SJSA1 (cell line): ENCODE measurements around the gene C2orf15. TPM values are rescaled to one million over a fixed set of nuclear protein-coding genes. Genes with fewer than 3 reads are reported as not detected.
"Not testable (repeated sequence)": the region's sequence is repeated elsewhere in the genome, so short reads cannot be mapped to it uniquely, and the experiment has no call there.

Experiments used
- DNase-seq, 2 experiments: peaks; one replicate each; pipeline ENCODE4 v3.0.0-alpha.2; 2015 to 2020; ENCODE audit warnings: low spot score in 2 of 2, low read depth in 1 of 2
- H3K27ac ChIP-seq: fragments of 250-450 bp; sonication (Bioruptor Pico); 2 replicates; pipeline ENCODE4 v1.5.1; 2020; ENCODE audit warnings: mild to moderate bottlenecking, moderate library complexity
- H3K27me3 ChIP-seq: fragments of 250-450 bp; sonication (Bioruptor Pico); replicated peaks from 2 replicates; pipeline ENCODE4 v1.5.1; 2020; ENCODE audit warnings: mild to moderate bottlenecking, moderate library complexity
- H3K36me3 ChIP-seq: fragments of 250-450 bp; sonication (Bioruptor Pico); 2 replicates; pipeline ENCODE4 v1.5.1; 2020; ENCODE audit warnings: mild to moderate bottlenecking
- H3K4me1 ChIP-seq: fragments of 250-450 bp; sonication (Bioruptor Pico); replicated peaks from 2 replicates; pipeline ENCODE4 v1.6.1; 2021; ENCODE audit warnings: mild to moderate bottlenecking
- H3K4me3 ChIP-seq: fragments of 250-450 bp; sonication (Bioruptor Pico); 2 replicates; pipeline ENCODE4 v1.5.1; 2020; ENCODE audit warnings: mild to moderate bottlenecking
- H3K9me3 ChIP-seq: fragments of 250-450 bp; sonication (Bioruptor Pico); replicated peaks from 2 replicates; pipeline ENCODE4 v1.5.1; 2020; ENCODE audit warnings: mild to moderate bottlenecking
- total RNA-seq: library from RNA; depleted of rRNA; stranded (reverse); fragments of >200 nt; shearing (Covaris generic); gene quantifications from 2 replicates; pipeline ENCODE4 v1.2.3, GENCODE V29; 2014; rRNA removed

Gene C2orf15
- total RNA-seq, 1 experiment from 2014 or later = not detected

GRCh38 chr2:99183025-99183424, 41.5 kb downstream of the C2orf15 start:
- DNase-seq = no peak
- no peaks in the 10 kb centered on the region; the same call in 1 of the 2 replicates for H3K4me1 ChIP-seq

GRCh38 chr2:99184811-99185210, 43.3 kb downstream of the C2orf15 start:
- Histone ChIP-seq H3K36me3 (peaks cover 29% of the 10 kb centered on the region), H3K4me1 (no peaks in the 10 kb centered on the region; the same call in 1 of the 2 replicates), H3K27ac (no peak overlapping the region), H3K4me3 (no peak overlapping the region), H3K27me3 (no peaks in the 10 kb centered on the region), H3K9me3 (no peaks in the 10 kb centered on the region)
- DNase-seq = no peak

More at GRCh38 chr2:99183025-99183424, 41.5 kb downstream of the C2orf15 start:
- Histone ChIP-seq H3K36me3 (peaks cover 26% of the 10 kb centered on the region), H3K4me3 (no peak overlapping the region), H3K27ac (no peak overlapping the region), H3K9me3 (no peaks in the 10 kb centered on the region), H3K27me3 (no peaks in the 10 kb centered on the region)

DNA sequence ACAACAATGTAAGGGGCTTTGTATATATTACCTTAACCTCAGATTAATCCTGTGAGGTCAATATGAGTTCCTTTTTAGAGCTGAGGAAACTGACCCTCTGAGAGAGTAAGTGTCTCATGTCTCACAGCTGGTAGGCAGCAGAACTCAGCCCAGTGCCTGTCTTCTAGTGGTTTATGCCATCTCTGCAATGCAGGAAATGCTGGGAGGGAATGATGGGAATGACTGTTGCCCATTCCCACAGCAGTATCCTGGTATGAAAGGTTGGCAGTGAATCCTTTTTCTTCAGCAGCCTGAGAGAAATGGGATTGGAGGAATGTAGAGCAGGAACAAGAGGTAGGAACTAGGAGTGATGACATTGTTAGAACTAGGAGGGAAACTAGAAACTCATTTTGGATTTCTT, 45.5 kb downstream of the C2orf15 start:
- no peak for DNase-seq
- Histone ChIP-seq H3K9me3 (no peaks in the 10 kb centered on the region), H3K4me3 (no peak overlapping the region), H3K27ac (no peak overlapping the region), H3K36me3 (peaks cover 40% of the 10 kb centered on the region), H3K4me1 (no peaks in the 10 kb centered on the region), H3K27me3 (no peaks in the 10 kb centered on the region)

GRCh38 chr2:99188357-99188756, 46.9 kb downstream of the C2orf15 start:
- DNase-seq = no peak
- peaks cover 46% of the 10 kb centered on the region for H3K36me3 ChIP-seq
- no peaks in the 10 kb centered on the region for H3K4me1 ChIP-seq

GRCh38 chr2:99190548-99190947, 49.0 kb downstream of the C2orf15 start:
- H3K4me3 ChIP-seq = no peak overlapping the region
- no peaks in the 10 kb centered on the region for H3K4me1 ChIP-seq
- H3K27ac ChIP-seq = no peak overlapping the region
- H3K36me3 ChIP-seq = peaks cover 60% of the 10 kb centered on the region
- no peak for DNase-seq
- H3K9me3 ChIP-seq = no peaks in the 10 kb centered on the region
- H3K27me3 ChIP-seq = no peaks in the 10 kb centered on the region

More at GRCh38 chr2:99188357-99188756, 46.9 kb downstream of the C2orf15 start:
- Histone ChIP-seq H3K27ac (no peak overlapping the region), H3K27me3 (no peaks in the 10 kb centered on the region), H3K9me3 (no peaks in the 10 kb centered on the region), H3K4me3 (no peak overlapping the region)

DNA sequence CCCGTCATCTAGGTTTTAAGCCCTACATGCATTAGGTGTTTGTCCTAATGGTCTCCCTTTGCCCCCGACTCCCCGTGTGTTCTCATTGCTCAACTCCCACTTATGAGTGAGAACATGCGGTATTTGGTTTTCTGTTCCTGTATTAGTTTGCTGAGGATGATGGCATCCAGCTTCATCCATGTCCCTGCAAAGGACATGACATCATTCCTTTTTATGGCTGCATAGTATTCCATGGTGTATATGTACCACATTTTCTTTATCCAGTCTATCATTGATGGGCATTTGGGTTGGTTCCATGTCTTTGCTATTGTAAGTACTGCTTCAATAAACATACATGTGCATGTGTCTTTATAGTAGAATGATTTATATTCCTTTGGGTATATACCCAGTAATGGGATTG, 50.9 kb downstream of the C2orf15 start:
- H3K4me3 ChIP-seq, H3K9me3 ChIP-seq, H3K27ac ChIP-seq, H3K27me3 ChIP-seq, H3K4me1 ChIP-seq, DNase-seq: not testable (repeated sequence)
- peaks cover 59% of the 10 kb centered on the region for H3K36me3 ChIP-seq

DNA sequence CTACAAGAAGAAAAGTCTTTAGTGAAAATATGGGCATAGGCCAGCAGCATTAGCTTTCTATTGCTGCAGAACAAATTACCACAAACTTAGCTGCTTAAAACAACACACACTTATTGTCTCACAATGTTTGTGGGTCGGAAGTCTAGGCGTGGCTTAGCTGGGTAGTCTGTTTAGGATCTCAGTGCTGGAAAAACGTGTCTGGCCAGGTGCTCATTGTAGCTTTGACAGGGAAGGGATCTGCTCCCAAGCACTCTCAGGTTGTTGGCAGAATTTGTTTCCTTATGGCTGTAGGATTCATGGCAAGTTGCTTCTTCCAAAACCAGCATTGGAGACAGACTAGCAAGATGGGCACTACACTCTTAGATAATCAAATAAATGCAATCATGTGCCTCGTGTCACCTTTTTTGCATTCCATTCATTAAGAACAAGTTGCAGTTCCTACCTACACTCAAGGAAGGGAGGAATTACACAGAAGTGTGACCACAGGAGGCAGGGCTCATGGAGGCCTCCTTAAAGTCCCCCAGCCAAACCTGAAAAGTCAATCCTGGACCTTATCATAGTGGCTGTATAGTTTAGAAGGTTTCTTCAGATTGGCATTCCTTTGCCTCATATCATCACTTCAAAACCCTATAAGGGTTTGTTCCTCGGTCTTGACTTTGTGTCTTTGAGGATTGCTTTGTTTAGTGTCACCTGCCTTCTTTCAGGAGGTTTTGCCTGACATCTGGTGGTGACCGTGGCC, 56.8 kb downstream of the C2orf15 start:
- Histone ChIP-seq H3K36me3 (peaks cover 45% of the 10 kb centered on the region), H3K27me3 (no peaks in the 10 kb centered on the region), H3K9me3 (no peaks in the 10 kb centered on the region), H3K27ac (no peak overlapping the region), H3K4me1 (no peaks in the 10 kb centered on the region), H3K4me3 (no peak overlapping the region)
- no peak for DNase-seq

DNA sequence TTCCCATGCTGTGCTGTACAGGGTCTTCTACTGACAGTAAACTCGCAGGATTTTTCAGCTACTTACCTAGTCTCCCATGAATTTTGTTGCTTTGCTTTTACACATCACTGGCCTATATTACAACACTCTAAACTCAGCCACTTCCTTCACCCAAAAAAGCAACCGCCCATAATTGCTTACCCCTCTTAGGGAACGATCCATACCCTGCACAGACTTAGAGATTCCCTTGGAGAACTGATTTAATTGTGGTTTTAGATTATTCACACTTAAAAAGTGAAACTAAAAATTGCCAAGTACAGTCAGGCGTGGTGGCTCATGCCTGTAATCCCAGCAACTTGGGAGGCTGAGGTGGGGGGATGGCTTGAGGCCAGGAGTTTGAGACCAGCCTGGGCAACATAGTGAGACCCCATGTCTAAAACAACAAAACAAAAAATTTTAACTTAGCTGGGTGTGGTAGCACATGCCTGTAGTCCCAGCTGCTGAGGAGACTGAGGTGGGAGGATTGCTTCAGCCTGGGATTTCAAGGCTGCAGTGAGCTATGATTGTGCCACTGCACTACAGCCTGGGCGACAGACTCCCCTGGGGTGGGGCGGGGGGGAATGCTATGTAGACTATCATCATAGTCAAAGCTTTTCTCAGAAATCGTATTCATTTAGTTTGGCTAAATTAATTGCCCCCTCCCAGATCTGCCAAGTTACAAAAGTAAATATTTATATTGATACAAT, 58.7 kb downstream of the C2orf15 start:
- Histone ChIP-seq H3K36me3 (peaks cover 33% of the 10 kb centered on the region), H3K4me1 (no peaks in the 10 kb centered on the region), H3K4me3 (no peak overlapping the region), H3K27ac (no peak overlapping the region), H3K9me3 (no peaks in the 10 kb centered on the region), H3K27me3 (no peaks in the 10 kb centered on the region)
- no peak for DNase-seq

Other genes starting within 250 kb of the C2orf15 start
- gene CRACDL, start 205.5 kb upstream of the C2orf15 start, total RNA-seq = not detected in 2 replicates
- 0.63 and 2.2 TPM in 2 replicates for gene TSGA10, start 13.2 kb downstream of the C2orf15 start, total RNA-seq
- 2.9 and 18.4 TPM in 2 replicates for gene LIPT1, start 13.3 kb downstream of the C2orf15 start, total RNA-seq
- gene MITD1, start 39.4 kb downstream of the C2orf15 start, total RNA-seq = 17.4 and 34.9 TPM in 2 replicates
- gene MRPL30, start 39.5 kb downstream of the C2orf15 start, total RNA-seq = 26.1 and 53.4 TPM in 2 replicates
- gene LYG2, start 114.0 kb downstream of the C2orf15 start, total RNA-seq = not detected in 2 replicates
- gene LYG1, start 159.5 kb downstream of the C2orf15 start, total RNA-seq = 0.37 TPM in 1 of 2 replicates, not detected in the other
- 107 and 117 TPM in 2 replicates for gene TXNDC9, start 194.6 kb downstream of the C2orf15 start, total RNA-seq
- gene EIF5B, start 195.7 kb downstream of the C2orf15 start, total RNA-seq = 15.2 and 26.9 TPM in 2 replicates